Stomach (tissue), 9 donors: ENCODE measurements around the gene VAMP2. TPM values are rescaled to one million over a fixed set of nuclear protein-coding genes. Genes with fewer than 3 reads are reported as not detected.
A peak's percentile ranks its signal among the peaks of the same experiment; 100 is the strongest.

ENCODE experiments used
- DNase-seq, 2 donors: peaks; one replicate each; pipeline versions ENCODE4 v3.0.0 to v3.0.0-alpha.2; 2013 to 2019
- H3K27ac ChIP-seq, 5 donors: fragments of 200-600 bp in 4 of 5; sonication (generic) in 4 of 5; one replicate each; pipeline ENCODE4 v1.5.1; 2013 to 2019; ENCODE audit warnings: mild to moderate bottlenecking in 1 of 5, moderate library complexity in 1 of 5
- H3K27me3 ChIP-seq, 3 donors: fragments of 200-600 bp; sonication (generic); one replicate each; pipeline ENCODE4 v1.5.1; 2017 to 2019; ENCODE audit warnings: mixed run types in 1 of 3
- H3K36me3 ChIP-seq, 4 donors: fragments of 200-600 bp; sonication (generic); 1 replicate in 3 of 4; 2 replicates in 1 of 4; pipeline ENCODE4 v1.5.1; 2016 to 2019
- H3K4me1 ChIP-seq, 4 donors: fragments of 200-600 bp; sonication (generic); one replicate each; pipeline ENCODE4 v1.5.1; 2016 to 2019
- H3K4me3 ChIP-seq, 4 donors: fragments of 200-600 bp; sonication (generic) in 3 of 4; one replicate each; pipeline ENCODE4 v1.5.1; 2016 to 2019; ENCODE audit warnings: mild to moderate bottlenecking in 1 of 4
- H3K9me3 ChIP-seq, 4 donors: fragments of 200-600 bp; sonication (generic); one replicate each; pipeline ENCODE4 v1.5.1; 2016 to 2019
- CTCF ChIP-seq, 7 experiments: fragments of 450-650 bp in 4 of 7; fragments of 200-600 bp in 3 of 7; sonication (generic) in 3 of 7; IDR thresholded peaks; one replicate each; pipeline ENCODE4 v1.5.1; 2016 to 2019; ENCODE audit warnings: antibody characterized with exemption in 7 of 7, control low read depth in 2 of 7, mild to moderate bottlenecking in 1 of 7
- EP300 ChIP-seq: sonication (generic); formaldehyde crosslinking; IDR thresholded peaks from one replicate; pipeline ENCODE4 v1.6.1; 2017; ENCODE audit warnings: antibody characterized with exemption
- POLR2A ChIP-seq, 4 donors: fragments of 450-650 bp; IDR thresholded peaks; one replicate each; pipeline ENCODE4 v1.6.1; 2016; ENCODE audit warnings: antibody characterized with exemption in 4 of 4, control low read depth in 2 of 4, mild to moderate bottlenecking in 1 of 4, moderate library complexity in 1 of 4
- POLR2AphosphoS5 ChIP-seq, 3 donors: sonication (generic); formaldehyde crosslinking; IDR thresholded peaks; one replicate each; pipeline ENCODE4 v1.6.1; 2016; ENCODE audit warnings: antibody characterized with exemption in 3 of 3
- WGBS, 5 donors: extraction: QIAGEN DNeasy Blood & Tissue Kit in 3 of 5; methylation state at CpG; one replicate each; pipeline versions ENCODE4 v1.1.5 to v1.1.7; 2013 to 2018; 5-methylcytosine and 5-hydroxymethylcytosine counted together
- intact Hi-C: fragments of 100-400 bp; cut with DNase I; formaldehyde crosslinking; loops from one replicate; pipeline ENCODE4 v1.15.1; 2023; ENCODE audit warnings: low total_unique reads
- polyA plus RNA-seq, 3 donors: library from polyadenylated mRNA; stranded (reverse); fragments of 200-250 nt; gene quantifications; one replicate each; pipeline ENCODE4 v1.2.3, GENCODE V29; 2013
- total RNA-seq, 5 donors: library from RNA; depleted of rRNA; stranded (reverse); fragments of >200 nt; gene quantifications; one replicate each; pipeline versions ENCODE4 v1.1.0 to v1.2.3, GENCODE V29; 2014 to 2016
- donor health status: healthy with polysubstance abuse.
- donor health status: Bipolar disorder and iron deficiency.
- donor health status: healthy.

The VAMP2 gene
- total and polyA plus RNA-seq, 8 donors = 6.7 to 104 (median 37.8) TPM

GRCh38 chr17:8145811-8146210 lies 16.9 kb downstream of the VAMP2 start:
- intact Hi-C loops = no loop called here
- Histone ChIP-seq H3K4me3 (no peak overlapping the region), H3K4me1 (peaks cover 12 to 78% (median 47%) of the 10 kb centered on the region in 4 donors), H3K9me3 (no peaks in the 10 kb centered on the region), H3K27ac (peak overlapping the region in 2 of 5 donors; percentile 2 to 100), H3K27me3 (no peaks in the 10 kb centered on the region), H3K36me3 (peaks cover 99 to 100% (median 100%) of the 10 kb centered on the region in 4 donors)
- DNase-seq = peak in 1 of 2 donors; percentile 7
- WGBS, 5 donors = 84 to 97% (median 93%) methylated on average over 6 to 12 of the region's 12 CpGs
- TF ChIP-seq POLR2AphosphoS5 (IDR thresholded peaks at IDR 0.05) = no peak

GRCh38 chr17:8144401-8145231 lies 18.1 kb downstream of the VAMP2 start:
- intact Hi-C loops = no loop called here
- TF ChIP-seq POLR2AphosphoS5 (IDR thresholded peaks at IDR 0.05) (no peak), POLR2A (IDR thresholded peaks at IDR 0.05) (no peak), EP300 (no peak), CTCF (IDR thresholded peaks at IDR 0.05) (no peak)
- peak in 1 of 2 donors; percentile 11 for DNase-seq
- H3K4me3 ChIP-seq = no peak overlapping the region
- H3K9me3 ChIP-seq = no peaks in the 10 kb centered on the region
- peak overlapping the region in 1 of 5 donors; percentile 100 for H3K27ac ChIP-seq
- peaks cover 8 to 76% (median 46%) of the 10 kb centered on the region in 4 donors for H3K4me1 ChIP-seq
- H3K36me3 ChIP-seq = peaks cover 99 to 100% (median 100%) of the 10 kb centered on the region in 4 donors
- 85 to 94% (median 90%) methylated on average over 9 to 15 of the region's 15 CpGs for WGBS, 5 donors
- H3K27me3 ChIP-seq = no peaks in the 10 kb centered on the region

GRCh38 chr17:8143581-8144400 lies 19.0 kb downstream of the VAMP2 start:
- no peaks in the 10 kb centered on the region for H3K27me3 ChIP-seq
- H3K9me3 ChIP-seq = no peaks in the 10 kb centered on the region
- H3K4me3 ChIP-seq = no peak overlapping the region
- peak overlapping the region in 3 of 5 donors; percentile 9 to 100 (median 16) for H3K27ac ChIP-seq
- intact Hi-C loops = no loop called here
- TF ChIP-seq POLR2AphosphoS5 (IDR thresholded peaks at IDR 0.05) = peak in 1 of 3 donors; percentile 41
- TF ChIP-seq CTCF (IDR thresholded peaks at IDR 0.05) = no peak
- no peak for TF ChIP-seq POLR2A (IDR thresholded peaks at IDR 0.05)
- peaks cover 15 to 77% (median 47%) of the 10 kb centered on the region in 4 donors for H3K4me1 ChIP-seq
- DNase-seq = peak in 1 of 2 donors; percentile 18
- 84 to 96% (median 92%) methylated on average over 20 to 22 of the region's 22 CpGs for WGBS, 5 donors
- H3K36me3 ChIP-seq = peaks cover 94 to 96% (median 95%) of the 10 kb centered on the region in 4 donors

- peak in 1 of 2 donors; percentile 16 for DNase-seq
- TF ChIP-seq EP300 (no peak), POLR2A (IDR thresholded peaks at IDR 0.05) (no peak), CTCF (IDR thresholded peaks at IDR 0.05) (no peak), POLR2AphosphoS5 (IDR thresholded peaks at IDR 0.05) (no peak)
- H3K4me3 ChIP-seq = no peak overlapping the region
- H3K4me1 ChIP-seq = peaks cover 20 to 76% (median 49%) of the 10 kb centered on the region in 4 donors
- peaks cover 86 to 88% (median 88%) of the 10 kb centered on the region in 4 donors for H3K36me3 ChIP-seq
- WGBS, 5 donors = 82 to 93% (median 86%) methylated on average over 12 to 15 of the region's 15 CpGs
- no peaks in the 10 kb centered on the region for H3K9me3 ChIP-seq
- H3K27ac ChIP-seq = peak overlapping the region in 4 of 5 donors; percentile 9 to 100 (median 27)
- no peaks in the 10 kb centered on the region for H3K27me3 ChIP-seq
- intact Hi-C loops = no loop called here
These were observed 19.7 kb downstream of the VAMP2 start for GRCh38 chr17:8142887-8143580.
